Epithelial cell of esophagus (primary cell): ENCODE measurements around the gene RXRG.
A peak's percentile ranks its signal among the peaks of the same experiment; 100 is the strongest.

ENCODE experiments used
- DNase-seq: peaks from one replicate; pipeline ENCODE4 v3.0.0; 2010; ENCODE audit warnings: low read depth
- H3K4me3 ChIP-seq: 2 replicates; pipeline ENCODE4 v1.5.1; 2011; ENCODE audit warnings: mild to moderate bottlenecking, low read length, control low read depth
- TF ChIP-seq, protein P1 (sequence below): IDR thresholded peaks from 2 replicates; pipeline ENCODE4 v1.5.1; 2011; ENCODE audit warnings: low read depth, mild to moderate bottlenecking, low read length, control low read depth, inconsistent platforms; ENCODE audit not compliant: insufficient read depth; ENCODE audit errors: missing control alignments

The RXRG gene

DNA sequence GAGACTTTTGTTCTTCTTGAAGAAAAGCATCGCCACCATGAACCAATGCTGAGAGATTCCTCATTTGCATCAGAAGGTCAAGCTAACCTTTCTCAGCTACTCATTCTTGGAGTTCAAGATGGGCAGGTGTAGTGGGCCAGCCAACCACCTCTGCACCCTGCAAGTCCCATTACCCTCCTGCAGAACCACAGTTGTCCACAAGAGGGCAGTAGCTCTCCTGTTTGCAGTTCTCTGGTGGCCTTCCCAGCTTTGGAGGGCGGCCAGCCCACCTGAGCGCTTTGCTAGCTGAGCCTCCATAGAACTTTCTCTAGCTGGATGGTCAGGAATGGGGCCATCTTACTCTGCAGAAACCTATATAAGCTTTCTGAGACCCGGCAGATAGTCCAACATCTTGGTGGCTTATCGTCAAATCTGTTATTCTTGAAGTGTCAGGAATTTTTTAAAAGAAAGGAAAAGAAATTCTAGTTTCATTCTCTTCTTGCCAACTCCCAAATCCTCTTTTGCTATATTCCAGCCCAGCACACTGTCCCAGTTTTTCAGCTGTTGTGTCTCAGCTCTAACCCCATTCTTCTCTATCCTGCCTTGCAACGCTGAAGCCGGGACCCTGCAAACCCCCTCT lies 77.4 kb downstream of the RXRG start:
- DNase-seq = peak; percentile 73
- H3K4me3 ChIP-seq = no peak overlapping the region
- TF ChIP-seq, protein P1, sequence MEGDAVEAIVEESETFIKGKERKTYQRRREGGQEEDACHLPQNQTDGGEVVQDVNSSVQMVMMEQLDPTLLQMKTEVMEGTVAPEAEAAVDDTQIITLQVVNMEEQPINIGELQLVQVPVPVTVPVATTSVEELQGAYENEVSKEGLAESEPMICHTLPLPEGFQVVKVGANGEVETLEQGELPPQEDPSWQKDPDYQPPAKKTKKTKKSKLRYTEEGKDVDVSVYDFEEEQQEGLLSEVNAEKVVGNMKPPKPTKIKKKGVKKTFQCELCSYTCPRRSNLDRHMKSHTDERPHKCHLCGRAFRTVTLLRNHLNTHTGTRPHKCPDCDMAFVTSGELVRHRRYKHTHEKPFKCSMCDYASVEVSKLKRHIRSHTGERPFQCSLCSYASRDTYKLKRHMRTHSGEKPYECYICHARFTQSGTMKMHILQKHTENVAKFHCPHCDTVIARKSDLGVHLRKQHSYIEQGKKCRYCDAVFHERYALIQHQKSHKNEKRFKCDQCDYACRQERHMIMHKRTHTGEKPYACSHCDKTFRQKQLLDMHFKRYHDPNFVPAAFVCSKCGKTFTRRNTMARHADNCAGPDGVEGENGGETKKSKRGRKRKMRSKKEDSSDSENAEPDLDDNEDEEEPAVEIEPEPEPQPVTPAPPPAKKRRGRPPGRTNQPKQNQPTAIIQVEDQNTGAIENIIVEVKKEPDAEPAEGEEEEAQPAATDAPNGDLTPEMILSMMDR = peak; percentile 93

DNA sequence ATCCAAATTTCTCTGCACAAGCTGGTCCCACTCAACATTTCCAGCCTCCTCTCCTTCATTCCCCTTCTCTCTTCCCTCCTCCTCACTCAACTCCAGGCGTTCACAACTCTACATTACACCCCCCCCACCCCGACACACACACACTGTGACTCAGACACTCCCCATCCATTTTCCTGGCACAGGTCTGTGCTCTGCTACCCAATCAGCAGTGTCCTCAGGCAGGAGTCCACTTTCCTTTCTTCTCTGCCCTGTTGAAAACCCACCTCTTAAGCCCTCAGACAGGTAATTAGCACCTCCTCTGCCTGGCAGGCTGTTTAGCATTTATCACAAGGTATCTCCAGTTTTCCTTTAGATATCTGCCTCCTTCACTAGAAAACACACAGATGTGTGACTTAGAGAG lies 79.6 kb downstream of the RXRG start:
- peak; percentile 17 for DNase-seq
- TF ChIP-seq, protein P1 = no peak
- H3K4me3 ChIP-seq = no peak overlapping the region

DNA sequence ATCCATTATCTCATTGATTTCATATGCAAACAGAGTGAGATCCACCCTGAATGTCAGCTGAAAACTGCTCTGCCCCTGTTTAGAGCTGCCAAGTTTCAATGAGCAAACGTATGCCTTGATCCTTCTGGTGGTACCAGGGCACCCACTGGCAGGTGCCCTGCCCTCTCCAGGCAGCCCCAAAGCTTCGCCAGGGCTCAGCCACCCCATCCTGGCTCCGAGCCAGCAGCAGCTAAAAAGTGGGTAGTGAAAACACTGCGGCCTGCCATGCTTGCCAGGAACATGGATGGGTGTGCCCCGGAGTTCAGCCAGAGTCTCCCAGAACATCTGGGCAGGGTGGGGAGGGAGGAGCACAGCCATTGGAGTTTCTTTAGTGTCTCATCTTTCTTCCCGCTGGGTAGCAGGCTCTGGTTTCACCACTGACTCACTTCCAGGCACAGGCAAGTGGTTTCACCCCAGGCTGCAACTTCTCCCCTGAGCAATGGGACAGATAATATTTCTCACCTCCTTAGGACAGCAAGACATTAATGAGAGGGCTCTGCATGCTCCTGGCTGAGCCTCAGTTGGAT lies 80.3 kb downstream of the RXRG start:
- H3K4me3 ChIP-seq = no peak overlapping the region
- peak; percentile 74 for DNase-seq
- TF ChIP-seq, protein P1 = no peak

DNA sequence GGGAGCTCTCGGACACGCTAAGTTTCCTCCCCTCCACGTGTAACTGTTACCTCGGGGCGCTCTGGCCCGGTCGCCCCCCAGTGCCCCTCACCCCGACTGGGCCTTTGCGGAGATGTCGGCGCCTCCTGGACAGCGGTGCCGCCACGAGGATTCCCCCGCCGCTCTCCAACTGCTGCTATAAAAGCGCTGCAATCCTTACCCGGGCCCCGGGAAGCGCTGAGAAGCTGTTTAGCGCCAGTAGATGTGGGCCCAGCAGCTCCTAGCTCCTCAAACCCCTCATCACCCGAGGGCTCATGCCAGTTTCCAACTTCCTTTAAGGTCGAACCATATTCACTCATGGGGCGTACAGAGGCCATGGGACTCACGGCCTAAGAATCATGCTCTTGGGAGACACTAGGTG lies 88.0 kb downstream of the RXRG start:
- no peak overlapping the region for H3K4me3 ChIP-seq
- TF ChIP-seq, protein P1 = no peak
- DNase-seq = no peak

DNA sequence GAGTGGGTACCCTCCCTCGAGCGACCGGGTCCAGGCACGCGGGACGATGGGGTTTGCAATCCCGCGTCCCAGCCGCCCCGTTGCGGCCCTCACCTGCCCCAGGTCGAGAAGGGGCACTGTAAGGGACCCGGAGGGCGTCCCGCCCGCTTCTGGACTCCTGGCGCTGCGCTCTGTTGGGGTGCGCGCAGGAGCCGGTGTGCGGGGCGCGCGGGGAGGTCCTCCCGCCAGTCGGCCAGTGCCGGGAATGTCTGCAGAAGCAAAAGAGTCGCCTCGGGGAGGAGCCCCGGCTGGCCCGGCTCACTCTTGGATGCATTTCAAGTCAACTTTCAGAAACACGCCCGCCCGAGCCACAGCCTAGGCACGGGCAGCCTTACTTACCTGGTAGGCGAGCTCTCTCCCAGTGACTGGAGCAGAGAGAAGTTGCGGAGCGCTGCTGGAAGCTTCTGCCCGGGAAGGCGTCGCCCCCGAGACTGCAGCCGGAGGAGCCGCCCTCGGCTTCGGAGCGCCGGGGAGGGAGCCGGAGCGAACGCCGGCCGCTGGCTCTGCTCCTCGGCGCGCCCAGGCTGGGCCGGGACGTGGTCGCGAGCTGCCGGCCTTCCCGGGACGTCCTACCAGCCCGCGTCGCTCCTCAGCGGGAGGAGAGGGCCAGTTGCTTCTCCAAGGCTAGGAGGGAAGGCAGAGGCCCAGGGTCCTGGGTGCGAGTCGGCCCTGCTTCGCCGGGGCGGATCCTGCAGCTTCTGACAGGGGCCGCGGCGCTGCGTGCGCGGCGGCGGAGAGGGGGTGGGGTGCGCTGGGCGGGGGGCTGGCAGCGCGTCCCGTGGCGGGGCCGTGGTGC lies 88.7 kb downstream of the RXRG start, which contains the start of gene LMX1A:
Gene LMX1A (minus strand): TSS at position 739 of the 835 bp plus-strand sequence. CDS start 1,156 bp downstream, outside the sequence.
- TF ChIP-seq, protein P1 = no peak
- DNase-seq = no peak

DNA sequence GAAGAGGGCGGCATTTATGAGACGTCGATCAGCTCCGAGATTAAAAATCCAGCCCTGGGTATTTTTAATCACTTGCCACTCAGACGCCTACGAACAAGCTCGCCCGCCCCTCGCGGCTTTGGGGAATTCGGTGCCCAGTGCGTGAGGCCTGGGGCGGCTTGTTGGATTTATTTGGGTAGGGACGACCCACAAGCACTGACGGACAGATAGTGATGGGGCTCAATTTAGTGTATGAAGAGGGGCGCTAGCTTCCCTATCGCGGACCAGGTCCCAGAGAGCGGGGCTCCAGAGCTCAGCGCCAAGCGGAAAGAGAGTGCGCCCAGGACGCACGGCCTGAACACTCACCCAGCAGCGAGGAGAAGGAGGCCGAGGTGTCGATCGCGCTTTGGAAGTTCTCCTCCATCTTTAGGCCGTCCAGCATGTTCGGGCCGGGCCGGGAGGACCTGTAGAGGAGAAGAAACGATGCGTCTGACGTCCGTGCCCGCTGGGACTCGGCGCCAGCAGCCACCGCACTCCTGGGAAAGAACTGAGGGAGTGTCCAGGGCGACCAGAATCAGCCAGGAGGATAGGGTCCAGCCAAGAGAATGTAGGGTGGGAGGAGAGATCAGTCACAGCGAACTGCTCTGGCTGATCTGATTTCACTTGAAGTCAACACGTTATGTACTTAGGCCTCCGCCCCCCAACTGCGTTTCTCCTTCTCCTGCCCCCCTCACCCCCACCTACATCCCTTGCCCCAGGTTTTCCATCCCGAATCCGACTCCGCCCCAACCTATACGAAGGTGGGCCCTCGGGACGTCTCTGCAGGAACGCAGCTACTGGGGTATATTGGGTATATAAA lies 89.6 kb downstream of the RXRG start:
- TF ChIP-seq, protein P1 = no peak
- H3K4me3 ChIP-seq = no peak overlapping the region
- no peak for DNase-seq

More for the DNA sequence above, 88.7 kb downstream of the RXRG start, which contains the start of gene LMX1A:
- H3K4me3 ChIP-seq = no peak within 1 kb of the TSS
